Measurements from ENCODE around the gene WWOX. TPM values are rescaled to one million over a fixed set of nuclear protein-coding genes. Genes with fewer than 3 reads are reported as not detected.

Gene WWOX
- total and polyA plus RNA-seq, 4 donors: 5.4 to 61.5 (median 18.4) TPM

GRCh38 chr16:79001156-79001967 lies 901.9 kb downstream of the WWOX start:
- Histone ChIP-seq H3K9ac (ENCODE audit: insufficient read depth in 1 of 2, low read length in 2 of 2) (no peak overlapping the region), H3K4me3 (no peak overlapping the region), H3K27ac (ENCODE audit: low read depth in 1 of 2, low read length in 1 of 2) (no peak overlapping the region), H3K9me3 (ENCODE audit: control insufficient read depth in 4 of 4, insufficient read depth in 3 of 4, low read length in 3 of 4) (no peaks in the 10 kb centered on the region), H3K36me3 (ENCODE audit: control insufficient read depth in 4 of 4, insufficient read depth in 4 of 4, low read length in 4 of 4) (no peaks in the 10 kb centered on the region), H3K27me3 (ENCODE audit: control insufficient read depth in 3 of 3, insufficient read depth in 3 of 3, low read length in 2 of 3) (no peaks in the 10 kb centered on the region), H3K4me1 (ENCODE audit: control insufficient read depth in 5 of 5, insufficient read depth in 5 of 5, low read length in 5 of 5) (peaks cover 0 to 10% (median 0%) of the 10 kb centered on the region in 5 donors)
- ATAC-seq (ENCODE audit: insufficient read depth, low FRiP score): no peak
- peak in 2 of 3 donors; percentile 47 to 83 for DNase-seq
- WGBS, 2 donors: 62 to 65% methylated on average over 10 of the region's 10 CpGs
- no peak for TF ChIP-seq CTCF (IDR thresholded peaks at IDR 0.05; ENCODE audit: control extremely low read depth, extremely low read depth)

- no peak for DNase-seq
- peaks cover 0 to 5% (median 0%) of the 10 kb centered on the region in 5 donors for H3K4me1 ChIP-seq (ENCODE audit: control insufficient read depth in 5 of 5, insufficient read depth in 5 of 5, low read length in 5 of 5)
- no peak for ATAC-seq (ENCODE audit: insufficient read depth, low FRiP score)
- no peaks in the 10 kb centered on the region for H3K27me3 ChIP-seq (ENCODE audit: control insufficient read depth in 3 of 3, insufficient read depth in 3 of 3, low read length in 2 of 3)
- H3K36me3 ChIP-seq (ENCODE audit: control insufficient read depth in 4 of 4, insufficient read depth in 4 of 4, low read length in 4 of 4): no peaks in the 10 kb centered on the region
- no peak overlapping the region for H3K27ac ChIP-seq (ENCODE audit: low read depth in 1 of 2, low read length in 1 of 2)
- H3K4me3 ChIP-seq: no peak overlapping the region
- H3K9ac ChIP-seq (ENCODE audit: insufficient read depth in 1 of 2, low read length in 2 of 2): no peak overlapping the region
- H3K9me3 ChIP-seq (ENCODE audit: control insufficient read depth in 4 of 4, insufficient read depth in 3 of 4, low read length in 3 of 4): no peaks in the 10 kb centered on the region
- TF ChIP-seq CTCF (IDR thresholded peaks at IDR 0.05; ENCODE audit: control extremely low read depth, extremely low read depth): no peak
- 95 to 96% methylated on average over 7 of the region's 7 CpGs for WGBS, 2 donors
Measured at GRCh38 chr16:79003026-79003609, 903.7 kb downstream of the WWOX start.

GRCh38 chr16:79004309-79004708 lies 904.9 kb downstream of the WWOX start:
- Histone ChIP-seq H3K4me1 (ENCODE audit: control insufficient read depth in 5 of 5, insufficient read depth in 5 of 5, low read length in 5 of 5) (peaks cover 0 to 5% (median 0%) of the 10 kb centered on the region in 5 donors), H3K27me3 (ENCODE audit: control insufficient read depth in 3 of 3, insufficient read depth in 3 of 3, low read length in 2 of 3) (no peaks in the 10 kb centered on the region), H3K9me3 (ENCODE audit: control insufficient read depth in 4 of 4, insufficient read depth in 3 of 4, low read length in 3 of 4) (no peaks in the 10 kb centered on the region), H3K27ac (ENCODE audit: low read depth in 1 of 2, low read length in 1 of 2) (no peak overlapping the region), H3K9ac (ENCODE audit: insufficient read depth in 1 of 2, low read length in 2 of 2) (no peak overlapping the region), H3K36me3 (ENCODE audit: control insufficient read depth in 4 of 4, insufficient read depth in 4 of 4, low read length in 4 of 4) (no peaks in the 10 kb centered on the region), H3K4me3 (no peak overlapping the region)
- ATAC-seq (ENCODE audit: insufficient read depth, low FRiP score) (no peak), DNase-seq (no peak)
- no peak for TF ChIP-seq CTCF (IDR thresholded peaks at IDR 0.05; ENCODE audit: control extremely low read depth, extremely low read depth)
- WGBS, 2 donors: 96 to 98% methylated on average over 12 of the region's 12 CpGs
